BLaER1 treated with 17β-estradiol and CSF1 and Interleukin-3, amounts not matched to agents 10 nM and 100 nM (cell line): ENCODE results near the gene DLGAP4.
A peak's percentile ranks its signal among the peaks of the same experiment; 100 is the strongest.

ENCODE experiments used
- H3K27ac ChIP-seq, 11 experiments: shearing (Covaris generic); formaldehyde crosslinking; 2 replicates each; pipeline ENCODE4 v1.8.1; 2022
- H3K27me3 ChIP-seq, 11 experiments: shearing (Covaris generic); formaldehyde crosslinking; 2 replicates each; pipeline ENCODE4 v1.8.1; 2022
- H3K36me3 ChIP-seq, 11 experiments: shearing (Covaris generic); formaldehyde crosslinking; 2 replicates each; pipeline ENCODE4 v1.8.1; 2022
- H3K4me1 ChIP-seq, 10 experiments: shearing (Covaris generic); formaldehyde crosslinking; 2 replicates each; pipeline ENCODE4 v1.8.1; 2022
- H3K4me2 ChIP-seq, 11 experiments: shearing (Covaris generic); formaldehyde crosslinking; 2 replicates each; pipeline ENCODE4 v1.8.1; 2022
- H3K4me3 ChIP-seq, 10 experiments: shearing (Covaris generic); formaldehyde crosslinking; 2 replicates each; pipeline ENCODE4 v1.8.1; 2022
- H3K9ac ChIP-seq, 11 experiments: shearing (Covaris generic); formaldehyde crosslinking; 2 replicates each; pipeline ENCODE4 v1.8.1; 2022
- H3K9me3 ChIP-seq, 11 experiments: shearing (Covaris generic); formaldehyde crosslinking; replicated peaks in 1 of 11; 2 replicates each; pipeline ENCODE4 v1.8.1; 2022
- H4K20me1 ChIP-seq, 11 experiments: shearing (Covaris generic); formaldehyde crosslinking; 2 replicates each; pipeline ENCODE4 v1.8.1; 2022
- Cebpa-rat ChIP-seq, 11 experiments: shearing (Covaris generic); IDR thresholded peaks; 2 replicates each; pipeline ENCODE4 v1.8.1; 2022

Gene DLGAP4

GRCh38 chr20:36439731-36440072 is 133.6 kb downstream of the DLGAP4 start:
- no peak for TF ChIP-seq Cebpa-rat (IDR thresholded peaks at IDR 0.05)
- Histone ChIP-seq H3K9me3 (no peaks in the 10 kb centered on the region), H4K20me1 (no peaks in the 10 kb centered on the region)

GRCh38 chr20:36440370-36441026 is 134.4 kb downstream of the DLGAP4 start:
- Histone ChIP-seq H3K4me2 (no peak overlapping the region), H3K4me1 (peaks cover 0 to 6% (median 0%) of the 10 kb centered on the region in 10 experiments; a peak in 2 of 20 replicates)

More at GRCh38 chr20:36439731-36440072, 133.6 kb downstream of the DLGAP4 start:
- no peaks in the 10 kb centered on the region for H3K36me3 ChIP-seq
- H3K4me2 ChIP-seq = no peak overlapping the region
- H3K4me1 ChIP-seq = peaks cover 0 to 6% (median 2%) of the 10 kb centered on the region in 10 experiments; a peak in 12 of 20 replicates
- H3K4me3 ChIP-seq = no peak overlapping the region
- no peaks in the 10 kb centered on the region for H3K27me3 ChIP-seq
- H3K27ac ChIP-seq = no peak overlapping the region
- no peak overlapping the region for H3K9ac ChIP-seq

DNA sequence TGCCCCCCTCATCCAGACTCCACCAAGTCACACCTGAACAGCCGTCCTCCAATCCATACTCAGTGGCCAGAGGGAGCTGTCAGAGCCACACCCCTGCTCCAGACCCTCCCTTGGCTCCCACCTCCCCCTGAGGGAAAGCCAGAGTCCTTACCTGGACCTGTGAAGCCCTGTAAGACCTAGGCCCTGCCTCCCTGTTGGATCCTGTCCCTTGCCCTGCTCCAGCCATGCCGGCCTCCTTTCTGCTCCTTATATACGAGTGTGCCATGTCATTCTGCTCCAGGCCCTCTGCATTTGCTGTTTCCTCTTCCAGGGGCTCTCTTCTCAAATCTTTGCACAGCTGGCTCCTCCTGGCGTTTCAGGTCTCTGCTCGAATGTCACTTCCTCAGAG is 134.9 kb downstream of the DLGAP4 start:
- Histone ChIP-seq H3K4me3 (no peak overlapping the region), H3K27ac (no peak overlapping the region), H3K9ac (peak overlapping the region in 1 of 11 experiments; percentile 6; a peak in 1 of 22 replicates), H3K27me3 (no peaks in the 10 kb centered on the region), H3K4me2 (no peak overlapping the region), H3K36me3 (no peaks in the 10 kb centered on the region), H3K9me3 (no peaks in the 10 kb centered on the region), H3K4me1 (peaks cover 0 to 6% (median 0%) of the 10 kb centered on the region in 10 experiments; a peak in 2 of 20 replicates), H4K20me1 (no peaks in the 10 kb centered on the region)
- no peak for TF ChIP-seq Cebpa-rat (IDR thresholded peaks at IDR 0.05)

More at GRCh38 chr20:36440370-36441026, 134.4 kb downstream of the DLGAP4 start:
- TF ChIP-seq Cebpa-rat (IDR thresholded peaks at IDR 0.05) = no peak
- no peak overlapping the region for H3K27ac ChIP-seq
- no peaks in the 10 kb centered on the region for H3K36me3 ChIP-seq
- no peaks in the 10 kb centered on the region for H3K27me3 ChIP-seq
- no peak overlapping the region for H3K4me3 ChIP-seq
- H4K20me1 ChIP-seq = no peaks in the 10 kb centered on the region
- no peaks in the 10 kb centered on the region for H3K9me3 ChIP-seq
- peak overlapping the region in 1 of 11 experiments; percentile 6; a peak in 1 of 22 replicates for H3K9ac ChIP-seq

DNA sequence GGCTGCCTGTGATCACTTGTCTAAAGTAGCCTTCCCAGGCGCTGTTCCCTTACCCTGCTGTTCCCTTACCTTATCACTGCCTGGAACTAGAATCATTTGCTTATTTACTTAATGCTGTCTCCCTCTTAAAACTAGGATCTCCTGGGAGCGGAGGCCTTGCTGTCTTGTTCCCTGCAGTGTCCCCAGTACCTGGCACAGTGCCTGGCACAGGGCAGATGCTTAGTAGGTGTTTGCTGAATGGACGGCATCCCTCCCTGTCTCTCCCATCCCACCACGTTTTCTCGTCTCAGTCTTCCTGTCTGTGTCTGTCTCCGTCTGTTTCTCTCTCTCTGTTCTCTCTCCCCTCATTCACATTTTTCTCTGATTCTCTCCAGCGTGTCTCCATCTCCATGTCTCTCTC is 135.3 kb downstream of the DLGAP4 start:
- H3K4me2 ChIP-seq = no peak overlapping the region
- no peaks in the 10 kb centered on the region for H4K20me1 ChIP-seq
- H3K4me1 ChIP-seq = peaks cover 0 to 6% (median 0%) of the 10 kb centered on the region in 10 experiments; a peak in 2 of 20 replicates
- H3K9me3 ChIP-seq = no peaks in the 10 kb centered on the region
- H3K36me3 ChIP-seq = no peaks in the 10 kb centered on the region
- H3K27me3 ChIP-seq = no peaks in the 10 kb centered on the region
- H3K27ac ChIP-seq = no peak overlapping the region
- H3K9ac ChIP-seq = peak overlapping the region in 1 of 11 experiments; percentile 6; a peak in 1 of 22 replicates
- no peak for TF ChIP-seq Cebpa-rat (IDR thresholded peaks at IDR 0.05)
- H3K4me3 ChIP-seq = no peak overlapping the region

DNA sequence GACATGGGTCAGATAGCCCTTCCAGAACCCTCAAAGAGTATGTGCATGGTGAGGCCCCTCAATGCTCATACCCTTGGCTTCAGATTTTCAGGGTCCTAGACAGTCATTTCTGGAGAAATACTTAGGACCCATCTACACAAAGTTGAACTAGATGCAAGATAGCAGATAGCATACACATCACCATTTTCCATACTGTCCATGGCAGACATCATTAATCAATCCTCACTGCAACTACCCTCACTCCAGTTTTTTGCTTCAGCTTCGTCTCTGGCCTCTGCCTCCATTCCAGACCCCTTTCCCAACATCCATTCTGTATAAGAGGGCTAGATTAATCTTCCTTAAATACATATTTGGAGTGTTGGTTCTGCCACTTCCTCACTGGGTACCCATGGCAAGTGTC is 139.7 kb downstream of the DLGAP4 start:
- Histone ChIP-seq H3K4me1 (peaks cover 0 to 5% (median 0%) of the 10 kb centered on the region in 10 experiments; a peak in 2 of 20 replicates), H3K27ac (no peak overlapping the region), H3K9me3 (no peaks in the 10 kb centered on the region), H3K36me3 (no peaks in the 10 kb centered on the region), H3K4me3 (no peak overlapping the region), H3K9ac (no peak overlapping the region), H4K20me1 (no peaks in the 10 kb centered on the region), H3K4me2 (no peak overlapping the region), H3K27me3 (no peaks in the 10 kb centered on the region)
- TF ChIP-seq Cebpa-rat (IDR thresholded peaks at IDR 0.05) = no peak

DNA sequence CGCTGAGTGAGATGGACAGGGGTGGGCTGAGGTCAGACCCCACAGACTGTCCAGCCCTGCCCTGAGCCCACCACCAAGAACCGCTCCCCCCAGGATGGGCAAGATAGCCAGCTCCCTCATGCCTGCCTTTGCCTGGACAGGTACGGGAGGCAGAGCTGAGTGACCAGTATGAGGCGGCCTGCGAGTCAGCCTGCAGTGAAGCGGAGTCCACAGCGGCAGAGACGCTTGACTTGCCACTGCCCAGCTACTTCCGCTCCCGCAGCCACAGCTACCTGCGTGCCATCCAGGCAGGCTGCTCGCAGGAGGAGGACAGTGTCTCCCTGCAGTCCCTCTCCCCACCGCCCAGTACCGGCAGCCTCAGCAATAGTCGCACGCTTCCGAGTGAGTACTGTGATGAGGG is 140.4 kb downstream of the DLGAP4 start:
- Histone ChIP-seq H3K36me3 (no peaks in the 10 kb centered on the region), H3K4me1 (no peaks in the 10 kb centered on the region), H4K20me1 (no peaks in the 10 kb centered on the region), H3K27ac (no peak overlapping the region), H3K27me3 (no peaks in the 10 kb centered on the region), H3K9me3 (no peaks in the 10 kb centered on the region), H3K4me2 (no peak overlapping the region), H3K9ac (no peak overlapping the region), H3K4me3 (no peak overlapping the region)
- TF ChIP-seq Cebpa-rat (IDR thresholded peaks at IDR 0.05) = no peak

- H3K4me1 ChIP-seq = no peaks in the 10 kb centered on the region
- no peak overlapping the region for H3K4me2 ChIP-seq
- H3K27me3 ChIP-seq = no peaks in the 10 kb centered on the region
- no peak overlapping the region for H3K27ac ChIP-seq
- H3K9me3 ChIP-seq = no peaks in the 10 kb centered on the region
- H4K20me1 ChIP-seq = no peaks in the 10 kb centered on the region
- TF ChIP-seq Cebpa-rat (IDR thresholded peaks at IDR 0.05) = no peak
- H3K9ac ChIP-seq = no peak overlapping the region
- no peak overlapping the region for H3K4me3 ChIP-seq
- H3K36me3 ChIP-seq = no peaks in the 10 kb centered on the region
These were observed 141.0 kb downstream of the DLGAP4 start for GRCh38 chr20:36447101-36447500.

- Histone ChIP-seq H3K27ac (no peak overlapping the region), H3K36me3 (no peaks in the 10 kb centered on the region), H3K9me3 (no peaks in the 10 kb centered on the region), H3K4me3 (no peak overlapping the region), H3K4me2 (no peak overlapping the region), H4K20me1 (no peaks in the 10 kb centered on the region), H3K9ac (no peak overlapping the region), H3K4me1 (peaks cover 0 to 3% (median 0%) of the 10 kb centered on the region in 10 experiments; a peak in 6 of 20 replicates), H3K27me3 (no peaks in the 10 kb centered on the region)
- TF ChIP-seq Cebpa-rat (IDR thresholded peaks at IDR 0.05) = no peak
These were observed 143.5 kb downstream of the DLGAP4 start for GRCh38 chr20:36449663-36450062.

DNA sequence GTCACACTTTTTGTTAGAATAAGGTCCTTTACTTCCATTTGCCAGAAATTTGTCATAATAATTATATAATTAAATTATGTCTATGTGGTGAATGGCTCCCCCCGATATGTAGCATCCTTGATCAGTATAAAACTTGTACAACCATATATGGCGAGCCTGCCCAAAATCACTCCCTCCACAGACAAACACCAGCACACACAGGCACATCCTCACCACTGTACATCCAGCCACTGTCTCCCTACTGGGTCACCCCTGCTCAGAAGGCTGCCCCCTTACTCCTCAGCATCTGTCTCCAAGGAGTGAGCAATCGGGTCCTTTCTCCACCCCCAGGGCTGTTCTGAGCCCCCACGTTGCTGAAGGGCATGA is 148.2 kb downstream of the DLGAP4 start:
- peaks cover 0 to 10% (median 0%) of the 10 kb centered on the region in 10 experiments; a peak in 6 of 20 replicates for H3K4me1 ChIP-seq
- H3K4me2 ChIP-seq = 0 out of 22 replicates have a peak overlapping the region, but pooled peaks of 2 of the 11 experiments have one; percentile 4 to 24
- no peak overlapping the region for H3K27ac ChIP-seq

More for the DNA sequence above, 148.2 kb downstream of the DLGAP4 start:
- Histone ChIP-seq H3K27me3 (no peaks in the 10 kb centered on the region), H3K9ac (no peak overlapping the region; a peak in 1 of 22 replicates), H3K4me3 (no peak overlapping the region), H4K20me1 (no peaks in the 10 kb centered on the region), H3K9me3 (no peaks in the 10 kb centered on the region), H3K36me3 (no peaks in the 10 kb centered on the region)
- no peak for TF ChIP-seq Cebpa-rat (IDR thresholded peaks at IDR 0.05)
